Measurements from ENCODE around the gene IL27RA. TPM values are rescaled to one million over a fixed set of nuclear protein-coding genes. Genes with fewer than 3 reads are reported as not detected.

IL27RA gene
- total and polyA plus RNA-seq, 2 of the 4 experiments (the other 2 are of a cell fraction), result 2.9 to 5.1 TPM

- dilution Hi-C loops (cut with HindIII; ENCODE audit: low sequenced_read_pairs, unreplicated experiment), result no loop called here
- Histone ChIP-seq H3K27me3 (ENCODE audit: control insufficient read depth, insufficient read depth, low read length) (no peaks in the 10 kb centered on the region), H3K4ac (ENCODE audit: low read depth, low read length) (no peak overlapping the region), H3K56ac (ENCODE audit: extremely low read depth, insufficient read depth, low read length) (no peak overlapping the region), H3K27ac (ENCODE audit: insufficient read depth, low read length) (no peak overlapping the region), H2BK20ac (ENCODE audit: low read depth, low read length) (no peak overlapping the region), H3K79me1 (ENCODE audit: low read depth in 1 of 2, low read length in 2 of 2) (no peaks in the 10 kb centered on the region), H2AFZ (replicated peaks; ENCODE audit: low read length, poor library complexity) (no peak overlapping the region), H3K9me1 (ENCODE audit: insufficient read depth, low read length) (no peaks in the 10 kb centered on the region), H2BK15ac (ENCODE audit: low read depth, low read length) (no peak overlapping the region), H3K18ac (ENCODE audit: low read depth, low read length) (no peak overlapping the region), H2BK120ac (ENCODE audit: low read depth, low read length) (no peak overlapping the region), H3K9ac (ENCODE audit: low read depth, low read length) (no peak overlapping the region), H4K91ac (ENCODE audit: insufficient read depth, low read depth, low read length) (no peak overlapping the region), H2BK5ac (ENCODE audit: low read depth, low read length, poor library complexity, severe bottlenecking) (no peak overlapping the region), H3K23ac (ENCODE audit: low read depth, low read length) (no peak overlapping the region), H3K4me3 (ENCODE audit: insufficient read depth, low read depth, low read length) (no peak overlapping the region), H3K36me3 (ENCODE audit: control insufficient read depth, insufficient read depth, low read length) (no peaks in the 10 kb centered on the region), H3K14ac (replicated peaks; ENCODE audit: low read depth, low read length) (no peak overlapping the region), H4K8ac (ENCODE audit: low read depth in 2 of 2, low read length in 2 of 2) (no peak overlapping the region), H2AK9ac (replicated peaks; ENCODE audit: low read depth, low read length, poor library complexity) (no peak overlapping the region), H3K4me1 (ENCODE audit: control insufficient read depth, insufficient read depth, low read length) (no peaks in the 10 kb centered on the region), H2AK5ac (ENCODE audit: low read depth, low read length) (no peak overlapping the region), H4K20me1 (ENCODE audit: insufficient read depth, low read length) (no peaks in the 10 kb centered on the region), H4K5ac (ENCODE audit: low read depth, low read length) (no peak overlapping the region), H3K9me3 (ENCODE audit: control insufficient read depth, insufficient read depth, low read length) (no peaks in the 10 kb centered on the region), H3K4me2 (ENCODE audit: low read depth, low read length) (no peak overlapping the region)
- in situ Hi-C loops (cut with MboI; ENCODE audit: low sequenced_read_pairs), result no loop called here
- BruUV-seq (replicated peaks), result no TSS peak
- CTCF ChIA-PET, result no interaction called here
- intact Hi-C loops (cut with micrococcal nuclease), result no loop called here
- whole genome bisulfite sequencing, 2 experiments (ENCODE audit: extremely low coverage in 2 of 2, insufficient read length in 1 of 2), result 76% methylated on average over 6 of the region's 8 CpGs; no CpG with 5 or more reads in 1 of the 2 experiments
- DNase-seq (no peak), ATAC-seq (ENCODE audit: low read depth) (no peak)
- TF ChIP-seq MAFK (IDR thresholded peaks at IDR 0.05; ENCODE audit: low read depth, low read length) (no peak), USF2 (IDR thresholded peaks at IDR 0.05; ENCODE audit: low read depth, low read length) (no peak), NFE2L2 (IDR thresholded peaks at IDR 0.05; ENCODE audit: low read depth, low read length) (no peak), ELK1 (IDR thresholded peaks at IDR 0.05; ENCODE audit: borderline replicate concordance, low read depth, low read length) (no peak), CTCF (conservative IDR thresholded peaks at IDR 0.05; ENCODE audit: low read depth, low read length) (no peak), MAZ (IDR thresholded peaks at IDR 0.05; ENCODE audit: borderline replicate concordance, low read depth, low read length) (no peak)
- POLR2A ChIA-PET (ENCODE audit: unreplicated experiment), result no interaction called here
These were observed 16.0 kb upstream of the IL27RA start for GRCh38 chr19:14015524-14016035.

Measured in IMR-90 (cell line).